ENCODE measurements around the gene MXRA8.

The MXRA8 gene

GRCh38 chr1:1336446-1336845 lies 21.9 kb downstream of the MXRA8 start:
- H3K4me2 ChIP-seq (ENCODE audit: low read length): no peak overlapping the region
- H3K4me1 ChIP-seq (ENCODE audit: control insufficient read depth, low read length): no peaks in the 10 kb centered on the region
- TF ChIP-seq EZH2phosphoT487 (IDR thresholded peaks at IDR 0.05; ENCODE audit: borderline replicate concordance, low read length): no peak
- no peak for TF ChIP-seq CTCF (IDR thresholded peaks at IDR 0.05; ENCODE audit: low read depth, low read length, poor library complexity, severe bottlenecking)
- no peaks in the 10 kb centered on the region for H3K27me3 ChIP-seq (ENCODE audit: control insufficient read depth, low read length)
- H3K9me3 ChIP-seq (ENCODE audit: control insufficient read depth, insufficient read depth, low read length): peaks cover 4% of the 10 kb centered on the region; the same call in 1 of the 2 replicates
- H3K36me3 ChIP-seq (ENCODE audit: control insufficient read depth, low read length): peaks cover 23% of the 10 kb centered on the region
- no peak overlapping the region for H3K27ac ChIP-seq (ENCODE audit: low read depth, low read length)
- no peaks in the 10 kb centered on the region for H3F3A ChIP-seq (ENCODE audit: control insufficient read depth, insufficient read depth)
- no peaks in the 10 kb centered on the region for H3K79me2 ChIP-seq (ENCODE audit: control insufficient read depth, low read length)
- H3K4me3 ChIP-seq (ENCODE audit: low read length): no peak overlapping the region
- no peaks in the 10 kb centered on the region for H3K9me2 ChIP-seq (replicated peaks; ENCODE audit: control insufficient read depth, low read length)
- H4K20me1 ChIP-seq (ENCODE audit: control insufficient read depth, insufficient read depth, low read depth, low read length): peaks cover 5% of the 10 kb centered on the region; the same call in 1 of the 2 replicates

- no peak overlapping the region for H3K4me3 ChIP-seq (ENCODE audit: low read length)
- H3K27ac ChIP-seq (ENCODE audit: low read depth, low read length): no peak overlapping the region
- H3K4me2 ChIP-seq (ENCODE audit: low read length): no peak overlapping the region
- H4K20me1 ChIP-seq (ENCODE audit: control insufficient read depth, insufficient read depth, low read depth, low read length): peaks cover 5% of the 10 kb centered on the region; the same call in 1 of the 2 replicates
- no peaks in the 10 kb centered on the region; the same call in 1 of the 2 replicates for H3K9me3 ChIP-seq (ENCODE audit: control insufficient read depth, insufficient read depth, low read length)
- H3K79me2 ChIP-seq (ENCODE audit: control insufficient read depth, low read length): no peaks in the 10 kb centered on the region
- TF ChIP-seq EZH2phosphoT487 (IDR thresholded peaks at IDR 0.05; ENCODE audit: borderline replicate concordance, low read length): no peak
- TF ChIP-seq CTCF (IDR thresholded peaks at IDR 0.05; ENCODE audit: low read depth, low read length, poor library complexity, severe bottlenecking): no peak
- H3F3A ChIP-seq (ENCODE audit: control insufficient read depth, insufficient read depth): no peaks in the 10 kb centered on the region
- no peaks in the 10 kb centered on the region for H3K9me2 ChIP-seq (replicated peaks; ENCODE audit: control insufficient read depth, low read length)
- H3K36me3 ChIP-seq (ENCODE audit: control insufficient read depth, low read length): peaks cover 17% of the 10 kb centered on the region
- no peaks in the 10 kb centered on the region for H3K4me1 ChIP-seq (ENCODE audit: control insufficient read depth, low read length)
- H3K27me3 ChIP-seq (ENCODE audit: control insufficient read depth, low read length): no peaks in the 10 kb centered on the region
Measured at GRCh38 chr1:1335792-1336248, 22.5 kb downstream of the MXRA8 start.

- TF ChIP-seq EZH2phosphoT487 (IDR thresholded peaks at IDR 0.05; ENCODE audit: borderline replicate concordance, low read length): no peak
- no peak for TF ChIP-seq CTCF (IDR thresholded peaks at IDR 0.05; ENCODE audit: low read depth, low read length, poor library complexity, severe bottlenecking)
- no peaks in the 10 kb centered on the region for H3F3A ChIP-seq (ENCODE audit: control insufficient read depth, insufficient read depth)
Measured at GRCh38 chr1:1335283-1335682, 23.1 kb downstream of the MXRA8 start.

More at GRCh38 chr1:1335283-1335682, 23.1 kb downstream of the MXRA8 start:
- Histone ChIP-seq H3K79me2 (ENCODE audit: control insufficient read depth, low read length) (no peaks in the 10 kb centered on the region), H3K4me3 (ENCODE audit: low read length) (no peak overlapping the region), H3K27ac (ENCODE audit: low read depth, low read length) (no peak overlapping the region), H3K36me3 (ENCODE audit: control insufficient read depth, low read length) (peaks cover 12% of the 10 kb centered on the region), H3K9me3 (ENCODE audit: control insufficient read depth, insufficient read depth, low read length) (peaks cover 3% of the 10 kb centered on the region), H3K27me3 (ENCODE audit: control insufficient read depth, low read length) (no peaks in the 10 kb centered on the region), H4K20me1 (ENCODE audit: control insufficient read depth, insufficient read depth, low read depth, low read length) (peaks cover 5% of the 10 kb centered on the region; the same call in 1 of the 2 replicates), H3K9me2 (replicated peaks; ENCODE audit: control insufficient read depth, low read length) (no peaks in the 10 kb centered on the region), H3K4me1 (ENCODE audit: control insufficient read depth, low read length) (peaks cover 3% of the 10 kb centered on the region; the same call in 1 of the 2 replicates), H3K4me2 (ENCODE audit: low read length) (no peak overlapping the region)

Data from DOHH2 (cell line).